IMR-90 (cell line): ENCODE data around the gene ALDH2.

Source experiments
- CEBPB ChIP-seq: IDR thresholded peaks from 2 replicates; pipeline ENCODE4 v1.6.1; 2012; ENCODE audit warnings: low read depth, low read length, improper control_type of control experiment
- CHD1 ChIP-seq: IDR thresholded peaks from 2 replicates; pipeline ENCODE4 v1.6.1; 2012; ENCODE audit warnings: low read depth, low read length, improper control_type of control experiment
- CTCF ChIP-seq: conservative IDR thresholded peaks from 2 replicates; pipeline ENCODE4 v1.5.1; 2012; ENCODE audit warnings: mild to moderate bottlenecking, low read depth, low read length, improper control_type of control experiment
- ELK1 ChIP-seq: fragments of 150-350 bp; IDR thresholded peaks from 2 replicates; pipeline ENCODE4 v1.6.1; 2016; ENCODE audit warnings: low read depth, mild to moderate bottlenecking, low read length, moderate library complexity, borderline replicate concordance
- FOS ChIP-seq: fragments of 150-350 bp; IDR thresholded peaks from 2 replicates; pipeline ENCODE4 v1.6.1; 2016; ENCODE audit warnings: low read depth, low read length
- MAFK ChIP-seq: IDR thresholded peaks from 2 replicates; pipeline ENCODE4 v1.6.1; 2012; ENCODE audit warnings: low read depth, low read length, improper control_type of control experiment
- MXI1 ChIP-seq: IDR thresholded peaks from 2 replicates; pipeline ENCODE4 v1.6.1; 2012; ENCODE audit warnings: low read depth, mild to moderate bottlenecking, low read length, moderate library complexity, borderline replicate concordance
- NFE2L2 ChIP-seq: fragments of 150-350 bp; IDR thresholded peaks from 2 replicates; pipeline ENCODE4 v1.6.1; 2016; ENCODE audit warnings: low read depth, mild to moderate bottlenecking, low read length
- POLR2A ChIP-seq: IDR thresholded peaks from 2 replicates; pipeline ENCODE4 v1.6.1; 2012; ENCODE audit warnings: mild to moderate bottlenecking, low read depth, low read length
- SMC3 ChIP-seq: fragments of 150-350 bp; IDR thresholded peaks from 2 replicates; pipeline ENCODE4 v1.6.1; 2016; ENCODE audit warnings: low read depth, mild to moderate bottlenecking, antibody characterized with exemption, low read length, moderate library complexity
- USF2 ChIP-seq: fragments of 150-350 bp; IDR thresholded peaks from 2 replicates; pipeline ENCODE4 v1.6.1; 2017; ENCODE audit warnings: mild to moderate bottlenecking, antibody characterized with exemption, low read length, low read depth

- TF ChIP-seq CTCF (no peak), POLR2A (no peak), ELK1 (no peak), MAFK (no peak), USF2 (no peak), CEBPB (no peak), FOS (no peak), SMC3 (no peak), NFE2L2 (no peak), CHD1 (no peak), MXI1 (no peak)
These were observed 21.5 kb upstream of the ALDH2 start for GRCh38 chr12:111745211-111745610.
